HG03139 (cell line): ENCODE results near the gene BMP6.

Experiments used
- ATAC-seq: cut with Tn5 transposase; IDR thresholded peaks from one replicate; pipeline ENCODE4 v1.9.1; 2021; ENCODE audit not compliant: unreplicated experiment

Gene BMP6

GRCh38 chr6:7719364-7719850 lies 6.5 kb upstream of the BMP6 start:
- ATAC-seq: no peak

- no peak for ATAC-seq
Measured at GRCh38 chr6:7720346-7720745, 5.6 kb upstream of the BMP6 start.

GRCh38 chr6:7721649-7722048 lies 4.2 kb upstream of the BMP6 start:
- ATAC-seq: no peak

DNA sequence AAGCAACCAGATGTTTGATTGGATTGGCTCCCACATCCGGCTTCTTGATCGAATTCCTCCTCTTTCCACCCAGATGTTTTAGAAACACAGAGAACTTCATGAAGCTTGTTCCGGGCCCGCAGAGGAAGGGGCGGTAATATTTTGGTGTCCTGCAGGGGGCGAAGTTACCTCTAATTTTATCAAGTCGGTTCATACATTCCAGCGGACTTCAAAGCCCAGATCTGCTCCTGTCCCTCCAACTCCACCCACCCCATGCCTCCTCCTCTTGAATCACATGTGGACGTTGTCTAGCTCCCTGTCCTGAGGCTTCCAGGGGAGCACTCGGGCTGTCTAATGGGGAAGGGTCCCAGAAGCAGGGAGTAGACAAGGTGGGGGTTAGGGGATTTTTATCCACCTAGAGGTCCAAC lies 2.9 kb upstream of the BMP6 start:
- no peak for ATAC-seq

- ATAC-seq: no peak
Measured at GRCh38 chr6:7723554-7723953, 2.3 kb upstream of the BMP6 start.

GRCh38 chr6:7725412-7725811 lies 487 bp upstream of the BMP6 start:
- ATAC-seq: no peak

- no peak for ATAC-seq
Measured at GRCh38 chr6:7726416-7727085, 652 bp downstream of the BMP6 start.

DNA sequence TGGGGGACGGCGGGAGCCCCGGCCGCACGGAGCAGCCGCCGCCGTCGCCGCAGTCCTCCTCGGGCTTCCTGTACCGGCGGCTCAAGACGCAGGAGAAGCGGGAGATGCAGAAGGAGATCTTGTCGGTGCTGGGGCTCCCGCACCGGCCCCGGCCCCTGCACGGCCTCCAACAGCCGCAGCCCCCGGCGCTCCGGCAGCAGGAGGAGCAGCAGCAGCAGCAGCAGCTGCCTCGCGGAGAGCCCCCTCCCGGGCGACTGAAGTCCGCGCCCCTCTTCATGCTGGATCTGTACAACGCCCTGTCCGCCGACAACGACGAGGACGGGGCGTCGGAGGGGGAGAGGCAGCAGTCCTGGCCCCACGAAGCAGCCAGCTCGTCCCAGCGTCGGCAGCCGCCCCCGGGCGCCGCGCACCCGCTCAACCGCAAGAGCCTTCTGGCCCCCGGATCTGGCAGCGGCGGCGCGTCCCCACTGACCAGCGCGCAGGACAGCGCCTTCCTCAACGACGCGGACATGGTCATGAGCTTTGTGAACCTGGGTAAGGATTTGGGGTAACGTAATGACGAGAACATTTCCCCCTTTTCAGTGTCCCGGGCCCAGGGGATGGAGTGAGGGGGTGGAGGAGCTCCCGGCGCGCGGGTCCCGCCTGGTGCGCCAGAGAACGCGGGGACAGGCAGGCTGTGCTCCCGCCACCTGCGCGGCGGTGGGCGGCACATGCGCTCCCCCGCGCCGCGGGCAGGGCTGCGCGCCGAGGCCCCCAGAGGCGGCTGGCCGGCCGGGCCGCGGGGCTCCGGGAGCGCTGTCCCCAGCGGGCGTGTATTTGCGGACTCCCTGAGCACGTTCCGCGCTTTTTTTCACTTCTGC lies 1.4 kb downstream of the BMP6 start:
- ATAC-seq: no peak

- no peak for ATAC-seq
Measured at GRCh38 chr6:7727946-7728854, 2.3 kb downstream of the BMP6 start.

GRCh38 chr6:7728855-7729590 lies 3.1 kb downstream of the BMP6 start:
- no peak for ATAC-seq

DNA sequence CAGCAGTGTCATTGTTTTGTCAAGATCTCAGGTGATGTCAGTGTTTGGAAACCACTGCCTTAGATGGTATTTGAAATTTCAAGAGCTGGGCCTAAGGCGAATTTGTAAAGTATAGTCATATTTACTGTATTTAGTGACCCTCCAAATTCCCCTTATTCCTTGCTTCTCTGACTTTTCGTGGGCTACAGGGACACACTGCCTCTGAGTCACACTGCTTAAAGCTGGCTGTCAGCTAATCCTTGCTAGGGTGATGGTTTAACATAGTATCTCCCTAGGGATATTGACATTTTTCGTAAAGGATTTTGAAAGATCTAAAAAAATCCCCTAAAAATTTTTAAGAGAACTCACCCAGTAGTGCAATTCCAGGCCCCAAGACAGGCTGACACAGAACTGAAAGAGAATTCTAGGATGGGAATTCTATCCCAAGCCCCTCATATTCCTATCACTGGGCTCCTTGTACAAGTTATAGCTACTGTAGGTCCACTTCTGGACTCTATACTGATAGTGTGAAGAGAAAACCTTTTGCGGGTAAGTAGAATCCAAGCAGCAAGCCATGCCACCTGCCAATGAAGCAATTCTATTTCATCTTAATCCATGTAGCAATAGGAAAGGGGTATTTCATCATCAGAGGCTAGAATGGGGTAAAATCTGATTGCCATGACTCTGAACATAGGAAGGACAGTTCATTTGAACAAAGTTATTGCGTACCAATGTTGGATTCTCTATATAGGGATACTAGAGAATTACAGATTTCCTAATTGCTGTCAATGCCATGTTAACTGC lies 4.3 kb downstream of the BMP6 start:
- no peak for ATAC-seq

DNA sequence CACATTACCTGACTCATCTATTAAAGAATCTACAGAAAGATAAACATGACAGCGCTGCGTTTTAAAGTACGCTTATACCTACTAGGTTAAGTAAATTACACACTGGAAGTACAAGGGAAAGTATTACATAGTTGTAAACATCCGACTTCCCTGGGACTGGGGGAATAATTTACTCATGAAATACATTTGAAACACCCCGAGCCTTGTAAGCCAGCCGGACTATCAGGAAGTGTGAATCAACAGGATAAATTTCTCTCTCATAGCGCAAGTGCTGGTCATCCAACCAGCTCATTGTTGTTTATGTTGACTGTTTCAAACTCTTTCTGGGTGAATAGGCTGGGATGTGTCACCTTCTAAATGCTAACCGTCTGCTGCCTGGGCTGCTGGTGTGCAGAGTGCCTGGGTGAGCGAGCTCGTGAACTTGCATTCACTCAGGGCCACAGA lies 4.9 kb downstream of the BMP6 start:
- no peak for ATAC-seq

GRCh38 chr6:7731294-7731693 lies 5.4 kb downstream of the BMP6 start:
- ATAC-seq: no peak

GRCh38 chr6:7732228-7732627 lies 6.3 kb downstream of the BMP6 start:
- no peak for ATAC-seq

- ATAC-seq: no peak
Measured at GRCh38 chr6:7734707-7735383, 8.9 kb downstream of the BMP6 start.

DNA sequence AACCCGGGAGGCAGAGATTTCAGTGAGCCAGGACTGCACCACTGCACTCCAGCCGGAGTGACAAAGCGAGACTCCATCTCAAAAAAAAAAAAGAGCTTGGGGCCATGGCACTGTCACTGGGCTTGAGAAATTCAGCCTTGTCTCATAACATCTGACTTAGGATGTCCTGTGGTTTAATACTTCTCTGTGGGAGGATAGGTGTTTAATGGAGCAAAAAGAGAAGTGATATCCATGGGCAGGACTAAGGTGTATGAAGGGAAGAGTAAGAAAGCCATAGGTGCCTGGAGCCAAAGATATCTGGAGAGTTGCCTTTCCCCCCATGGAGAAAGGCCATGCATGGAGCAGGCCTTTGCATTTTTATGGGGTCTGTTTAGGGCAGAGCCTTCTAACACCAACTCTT lies 11.2 kb downstream of the BMP6 start:
- ATAC-seq: no peak

- no peak for ATAC-seq
Measured at GRCh38 chr6:7737867-7738266, 12.0 kb downstream of the BMP6 start.

- no peak for ATAC-seq
Measured at GRCh38 chr6:7742223-7742785, 16.4 kb downstream of the BMP6 start.

DNA sequence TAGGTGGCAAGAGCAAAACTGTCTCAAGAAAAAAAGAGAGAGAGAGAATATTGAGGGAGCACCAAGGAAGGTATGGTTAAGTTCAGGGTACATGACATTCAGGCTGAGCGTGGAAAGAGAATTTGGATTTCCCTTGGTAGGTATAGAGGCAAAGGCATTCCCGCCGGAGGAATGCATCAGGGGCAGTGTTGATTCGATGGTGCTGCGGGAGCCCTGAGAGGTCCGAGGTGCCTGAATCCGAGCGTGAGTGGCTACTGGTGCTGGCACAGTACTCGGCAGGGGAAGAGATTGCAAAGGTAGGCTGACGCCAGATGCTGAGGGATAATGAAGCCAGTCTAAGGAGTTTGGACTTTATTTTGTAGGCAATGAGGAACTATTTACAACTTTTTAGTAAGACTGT lies 20.0 kb downstream of the BMP6 start:
- ATAC-seq: no peak
